Neural cell (in vitro differentiated cells): ENCODE data around the gene ROBO1.

Source experiments
- CTCF ChIP-seq: fragments of 450-650 bp; IDR thresholded peaks from 2 replicates; pipeline ENCODE4 v1.5.1; 2014; ENCODE audit warnings: antibody characterized with exemption, mild to moderate bottlenecking, moderate library complexity; ENCODE audit not compliant: poor library complexity, severe bottlenecking
- EZH2 ChIP-seq: fragments of 200-600, 300-800 bp; shearing (Covaris generic), sonication (generic); IDR thresholded peaks from 2 replicates; pipeline ENCODE4 v1.6.1; 2014; ENCODE audit warnings: antibody characterized with exemption, low read length, borderline replicate concordance, mild to moderate bottlenecking; ENCODE audit not compliant: insufficient read depth, poor library complexity, severe bottlenecking
- POLR2AphosphoS5 ChIP-seq: IDR thresholded peaks from 2 replicates; pipeline ENCODE4 v1.6.1; 2012
- REST ChIP-seq: IDR thresholded peaks from 2 replicates; pipeline ENCODE4 v1.6.1; 2012; ENCODE audit warnings: borderline replicate concordance
- SMC3 ChIP-seq: fragments of 450-650 bp; conservative IDR thresholded peaks from 2 replicates; pipeline ENCODE4 v1.6.1; 2014; ENCODE audit warnings: antibody characterized with exemption, mild to moderate bottlenecking, moderate library complexity; ENCODE audit not compliant: poor library complexity

GRCh38 chr3:79314544-79314943, 453.3 kb downstream of the ROBO1 start:
- TF ChIP-seq CTCF (no peak), POLR2AphosphoS5 (no peak), SMC3 (no peak), EZH2 (no peak), REST (no peak)
